PC-3 (cell line): ENCODE results near the gene ABCC11. TPM values are rescaled to one million over a fixed set of nuclear protein-coding genes. Genes with fewer than 3 reads are reported as not detected.

Experiments
- ATAC-seq: fragments of 200-7000 bp; cut with Tn5 transposase; 2 replicates; pipeline ENCODE4 v1.9.1; 2020; ENCODE audit warnings: mild to moderate bottlenecking, moderate library complexity
- BruUV-seq: library from RNA; stranded (reverse); fragments of 400-500 nt; replicated peaks from 2 replicates; lab custom pipeline; 2021; lab: Mats Ljungman, UMichigan
- CTCF ChIA-PET: fragments of 300-600 bp; sonication (Branson Sonifier 250); formaldehyde crosslinking; loops from one replicate; lab custom pipeline; 2022; ENCODE audit warnings: antibody characterized with exemption; lab: Charles Lee
- POLR2A ChIA-PET: fragments of 300-600 bp; sonication (Branson Sonifier 250); formaldehyde crosslinking; loops from one replicate; lab custom pipeline; 2022; ENCODE audit warnings: antibody characterized with exemption; ENCODE audit not compliant: unreplicated experiment; lab: Charles Lee
- DNase-seq: peaks from one replicate; pipeline ENCODE4 v3.0.0-alpha.2; 2015
- H2AFZ ChIP-seq: fragments of 300-600 bp; sonication (generic); 2 replicates; pipeline ENCODE4 v1.6.0; 2016; ENCODE audit warnings: antibody characterized with exemption, low read length
- H3F3A ChIP-seq: fragments of 300-600 bp; sonication (generic); one replicate; pipeline ENCODE4 v1.6.0; 2017; ENCODE audit warnings: antibody characterized with exemption, low read length, control low read depth, mild to moderate bottlenecking; ENCODE audit not compliant: unreplicated experiment
- H3K27ac ChIP-seq: fragments of 300-600 bp; sonication (generic); 2 replicates; pipeline ENCODE4 v1.5.1; 2016; ENCODE audit warnings: mild to moderate bottlenecking, low read length
- H3K27me3 ChIP-seq: fragments of 300-600 bp; sonication (generic); 2 replicates; pipeline ENCODE4 v1.6.1; 2016; ENCODE audit warnings: low read length, mixed read lengths
- H3K36me3 ChIP-seq: fragments of 300-600 bp; sonication (generic); 2 replicates; pipeline ENCODE4 v1.6.1; 2016; ENCODE audit warnings: low read depth, mixed run types, low read length, mixed read lengths
- H3K4me1 ChIP-seq: fragments of 300-600 bp; sonication (generic); 2 replicates; pipeline ENCODE4 v1.5.1; 2016; ENCODE audit warnings: low read length; ENCODE audit not compliant: insufficient read depth
- H3K4me2 ChIP-seq: fragments of 300-600 bp; sonication (generic); 2 replicates; pipeline ENCODE4 v1.6.0; 2016; ENCODE audit warnings: low read length
- H3K4me3 ChIP-seq: fragments of 300-600 bp; sonication (generic); 2 replicates; pipeline ENCODE4 v1.5.1; 2016; ENCODE audit warnings: mild to moderate bottlenecking, low read length, mixed read lengths
- H3K79me2 ChIP-seq: fragments of 300-600 bp; sonication (generic); 2 replicates; pipeline ENCODE4 v1.6.1; 2017; ENCODE audit warnings: low read length, mixed read lengths
- H3K9ac ChIP-seq: fragments of 300-600 bp; sonication (generic); 2 replicates; pipeline ENCODE4 v1.6.0; 2016; ENCODE audit warnings: mild to moderate bottlenecking, low read length
- H3K9me2 ChIP-seq: fragments of 300-600 bp; sonication (generic); replicated peaks from 2 replicates; pipeline ENCODE4 v1.6.1; 2016; ENCODE audit warnings: mixed run types, low read length, mixed read lengths
- H3K9me3 ChIP-seq: fragments of 300-600 bp; sonication (generic); 2 replicates; pipeline ENCODE4 v1.6.1; 2016; ENCODE audit warnings: low read length, mixed read lengths
- H4K20me1 ChIP-seq: fragments of 300-600 bp; sonication (generic); 2 replicates; pipeline ENCODE4 v1.6.1; 2016; ENCODE audit warnings: low read length, mixed read lengths
- CTCF ChIP-seq: fragments of 300-600 bp; sonication (generic); conservative IDR thresholded peaks from 2 replicates; pipeline ENCODE4 v1.5.1; 2017; ENCODE audit warnings: antibody characterized with exemption, low read depth, mild to moderate bottlenecking, low read length
- EZH2 ChIP-seq: fragments of 300-600 bp; sonication (generic); IDR thresholded peaks from one replicate; pipeline ENCODE4 v1.6.1; 2017; ENCODE audit warnings: antibody characterized with exemption, mild to moderate bottlenecking, low read length; ENCODE audit not compliant: unreplicated experiment
- EZH2phosphoT487 ChIP-seq: fragments of 300-600 bp; sonication (generic); IDR thresholded peaks from 2 replicates; pipeline ENCODE4 v1.6.1; 2018; ENCODE audit warnings: mild to moderate bottlenecking, antibody characterized with exemption, low read length, borderline replicate concordance
- intact Hi-C: fragments of 100-400 bp; cut with micrococcal nuclease; formaldehyde crosslinking; loops from 2 replicates; pipeline ENCODE4 v1.9.0; 2023
- total RNA-seq: library from RNA; depleted of rRNA; stranded (reverse); fragments of >200 nt; gene quantifications from 2 replicates; pipeline ENCODE4 v1.2.3, GENCODE V29; 2014

The ABCC11 gene
- total RNA-seq, 1 experiment from 2014 or later = 0.26 TPM

GRCh38 chr16:48162839-48163410 lies 84.4 kb downstream of the ABCC11 start:
- no peaks in the 10 kb centered on the region for H3K27me3 ChIP-seq
- H3K9ac ChIP-seq = no peak overlapping the region
- TF ChIP-seq EZH2 (no peak), EZH2phosphoT487 (no peak), CTCF (no peak)
- ChIA-PET POLR2A (no interaction called here), CTCF (no interaction called here)
- DNase-seq (no peak), ATAC-seq (no peak)
- no peaks in the 10 kb centered on the region for H3K79me2 ChIP-seq
- H3K4me2 ChIP-seq = no peak overlapping the region
- no peaks in the 10 kb centered on the region for H3K9me3 ChIP-seq
- H4K20me1 ChIP-seq = no peaks in the 10 kb centered on the region
- no peaks in the 10 kb centered on the region for H3F3A ChIP-seq
- H3K4me3 ChIP-seq = no peak overlapping the region
- H3K9me2 ChIP-seq = no peaks in the 10 kb centered on the region
- no peaks in the 10 kb centered on the region for H3K36me3 ChIP-seq
- intact Hi-C loops = loop anchor here (10.0 kb wide), 1 partner anchor 398 kb away; no protein-coding TSS in a partner anchor
- peaks cover 23% of the 10 kb centered on the region for H3K4me1 ChIP-seq
- BruUV-seq = no TSS peak
- H3K27ac ChIP-seq = no peak overlapping the region
- H2AFZ ChIP-seq = no peak overlapping the region

- no peak overlapping the region for H3K27ac ChIP-seq
- intact Hi-C loops = loop anchor here (10.0 kb wide), 1 partner anchor 397 kb away; no protein-coding TSS in a partner anchor
- ChIA-PET CTCF (no interaction called here), POLR2A (no interaction called here)
- no peak for DNase-seq
- H4K20me1 ChIP-seq = no peaks in the 10 kb centered on the region
- H3K4me1 ChIP-seq = peaks cover 33% of the 10 kb centered on the region
- BruUV-seq = no TSS peak
- no peak overlapping the region for H3K9ac ChIP-seq
- H3K4me2 ChIP-seq = no peak overlapping the region
- no peaks in the 10 kb centered on the region for H3F3A ChIP-seq
- H3K36me3 ChIP-seq = no peaks in the 10 kb centered on the region
- H3K79me2 ChIP-seq = no peaks in the 10 kb centered on the region
- H2AFZ ChIP-seq = no peak overlapping the region
- ATAC-seq = no peak
- no peaks in the 10 kb centered on the region for H3K9me2 ChIP-seq
- no peak overlapping the region for H3K4me3 ChIP-seq
- H3K27me3 ChIP-seq = no peaks in the 10 kb centered on the region
- TF ChIP-seq EZH2 (no peak), CTCF (no peak), EZH2phosphoT487 (no peak)
- no peaks in the 10 kb centered on the region for H3K9me3 ChIP-seq
These were observed 85.4 kb downstream of the ABCC11 start for GRCh38 chr16:48161906-48162305.

- Histone ChIP-seq H2AFZ (no peak overlapping the region), H3K9ac (no peak overlapping the region), H3K27me3 (no peaks in the 10 kb centered on the region), H3K4me1 (peaks cover 31% of the 10 kb centered on the region), H3K4me3 (no peak overlapping the region), H4K20me1 (no peaks in the 10 kb centered on the region), H3F3A (no peaks in the 10 kb centered on the region), H3K9me3 (no peaks in the 10 kb centered on the region), H3K27ac (no peak overlapping the region), H3K36me3 (no peaks in the 10 kb centered on the region), H3K4me2 (no peak overlapping the region), H3K79me2 (no peaks in the 10 kb centered on the region), H3K9me2 (no peaks in the 10 kb centered on the region)
- BruUV-seq = no TSS peak
- ATAC-seq (no peak), DNase-seq (no peak)
- POLR2A ChIA-PET = no interaction called here
- intact Hi-C loops = loop anchor here (10.0 kb wide), 1 partner anchor 396 kb away; no protein-coding TSS in a partner anchor
- no peak for TF ChIP-seq CTCF
- TF ChIP-seq EZH2phosphoT487 = no peak
- no peak for TF ChIP-seq EZH2
- CTCF ChIA-PET = no interaction called here
These were observed 86.8 kb downstream of the ABCC11 start for GRCh38 chr16:48160575-48160974.
